ENCODE data around the gene ACAD8. TPM values are rescaled to one million over a fixed set of nuclear protein-coding genes. Genes with fewer than 3 reads are reported as not detected.
A peak's percentile ranks its signal among the peaks of the same experiment; 100 is the strongest.

ACAD8 gene
- total and polyA plus RNA-seq, 2 of the 4 experiments (the other 2 are of a cell fraction): 11.1 to 21.2 TPM

DNA sequence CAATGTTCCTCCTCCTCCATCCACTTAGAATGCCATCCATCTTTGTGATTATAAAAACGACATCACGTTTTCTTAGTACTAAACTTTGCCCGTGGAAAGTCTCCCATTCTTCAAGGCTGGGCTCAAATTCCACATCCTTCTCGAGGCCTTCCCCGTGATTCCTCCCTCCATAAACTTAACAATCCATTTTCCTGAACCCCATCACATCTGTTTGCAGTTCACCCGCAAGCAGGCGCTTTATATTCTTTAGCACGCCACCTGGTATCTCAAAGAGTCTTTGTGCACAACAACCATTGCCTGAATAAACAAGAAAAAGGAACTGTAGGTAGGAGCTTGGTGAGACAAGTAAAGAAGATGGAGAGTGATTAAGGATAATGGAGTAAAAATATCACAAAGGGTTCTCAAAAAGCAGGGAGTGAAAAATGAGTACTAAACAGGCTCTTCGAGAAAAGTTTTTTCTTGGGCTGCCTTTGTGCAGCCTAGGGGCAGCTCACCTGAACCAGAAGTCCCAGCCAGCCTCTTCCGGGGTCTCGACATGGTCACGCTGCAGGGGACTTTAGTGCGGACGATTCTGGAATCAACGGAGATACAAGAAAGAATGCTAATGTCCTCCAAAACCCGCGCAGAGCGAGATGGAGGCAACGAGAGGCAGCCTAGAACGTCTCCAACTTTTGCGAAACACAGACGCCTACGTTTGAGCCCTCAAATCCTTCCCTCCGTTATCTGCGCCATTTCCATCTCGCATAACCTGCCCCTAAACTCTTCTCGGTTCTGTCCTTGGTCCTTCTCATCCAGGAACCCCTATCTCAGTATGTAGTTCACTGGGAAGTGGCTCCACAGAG, 801 bp upstream of the ACAD8 start:
- peak; percentile 57 for DNase-seq
- TF ChIP-seq CHD1 (IDR thresholded peaks at IDR 0.05; ENCODE audit: low read depth, low read length): no peak
- no peak for TF ChIP-seq SMC3 (IDR thresholded peaks at IDR 0.05; ENCODE audit: low read depth, low read length)
- TF ChIP-seq, protein P1, sequence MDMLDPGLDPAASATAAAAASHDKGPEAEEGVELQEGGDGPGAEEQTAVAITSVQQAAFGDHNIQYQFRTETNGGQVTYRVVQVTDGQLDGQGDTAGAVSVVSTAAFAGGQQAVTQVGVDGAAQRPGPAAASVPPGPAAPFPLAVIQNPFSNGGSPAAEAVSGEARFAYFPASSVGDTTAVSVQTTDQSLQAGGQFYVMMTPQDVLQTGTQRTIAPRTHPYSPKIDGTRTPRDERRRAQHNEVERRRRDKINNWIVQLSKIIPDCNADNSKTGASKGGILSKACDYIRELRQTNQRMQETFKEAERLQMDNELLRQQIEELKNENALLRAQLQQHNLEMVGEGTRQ (IDR thresholded peaks at IDR 0.05; ENCODE audit: low read depth, low read length): no peak
- peak; percentile 76 for TF ChIP-seq CEBPB (IDR thresholded peaks at IDR 0.05; ENCODE audit: low read depth, low read length)
- no peak for TF ChIP-seq MXI1 (IDR thresholded peaks at IDR 0.05; ENCODE audit: borderline replicate concordance, low read depth, low read length)
- TF ChIP-seq, protein P2, sequence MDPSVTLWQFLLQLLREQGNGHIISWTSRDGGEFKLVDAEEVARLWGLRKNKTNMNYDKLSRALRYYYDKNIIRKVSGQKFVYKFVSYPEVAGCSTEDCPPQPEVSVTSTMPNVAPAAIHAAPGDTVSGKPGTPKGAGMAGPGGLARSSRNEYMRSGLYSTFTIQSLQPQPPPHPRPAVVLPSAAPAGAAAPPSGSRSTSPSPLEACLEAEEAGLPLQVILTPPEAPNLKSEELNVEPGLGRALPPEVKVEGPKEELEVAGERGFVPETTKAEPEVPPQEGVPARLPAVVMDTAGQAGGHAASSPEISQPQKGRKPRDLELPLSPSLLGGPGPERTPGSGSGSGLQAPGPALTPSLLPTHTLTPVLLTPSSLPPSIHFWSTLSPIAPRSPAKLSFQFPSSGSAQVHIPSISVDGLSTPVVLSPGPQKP (IDR thresholded peaks at IDR 0.05; ENCODE audit: borderline replicate concordance, low read depth, low read length): no peak
- no TSS peak for BruUV-seq (replicated peaks)
- peak overlapping the region; percentile 54 for H3K4me2 ChIP-seq (ENCODE audit: low read depth, low read length)
- peak overlapping the region; percentile 44 for H4K5ac ChIP-seq (ENCODE audit: low read depth, low read length)
- peak overlapping the region; percentile 2; the same call in 1 of the 2 replicates for H4K91ac ChIP-seq (ENCODE audit: insufficient read depth, low read depth, low read length)
- no peaks in the 10 kb centered on the region for H3K9me3 ChIP-seq (ENCODE audit: control insufficient read depth, insufficient read depth, low read length)
- peak overlapping the region; percentile 96 for H2AFZ ChIP-seq (replicated peaks; ENCODE audit: low read length, poor library complexity)
- intact Hi-C loops (cut with micrococcal nuclease): loop anchor here (1.0 to 10.0 kb wide), 3 partner anchors 28 to 208 kb away; partner anchors contain the start of gene VPS26B
- in situ Hi-C loops (cut with MboI; ENCODE audit: low sequenced_read_pairs): loop anchor here (10.0 kb wide), 1 partner anchor 208 kb away; no protein-coding TSS in a partner anchor
- ChIA-PET POLR2A (ENCODE audit: unreplicated experiment) (no interaction called here), CTCF (interaction anchor here (0.6 to 1.2 kb wide), 2 partner anchors 9 to 48 kb away, joined by 4 to 7 read pairs; no protein-coding TSS in a partner anchor)
- H4K8ac ChIP-seq (ENCODE audit: low read depth in 2 of 2, low read length in 2 of 2): peak overlapping the region; percentile 54 to 76; a peak in 3 of 4 replicates
- peak overlapping the region; percentile 20 for H2AK9ac ChIP-seq (replicated peaks; ENCODE audit: low read depth, low read length, poor library complexity)
- peak overlapping the region; percentile 23; the same call in 1 of the 2 replicates for H3K18ac ChIP-seq (ENCODE audit: low read depth, low read length)
- ATAC-seq (ENCODE audit: low read depth): peak; percentile 44
- H3K14ac ChIP-seq (replicated peaks; ENCODE audit: low read depth, low read length): peak overlapping the region; percentile 57
- peak overlapping the region; percentile 44 for H3K4ac ChIP-seq (ENCODE audit: low read depth, low read length)
- peaks cover 20% of the 10 kb centered on the region for H3K36me3 ChIP-seq (ENCODE audit: control insufficient read depth, insufficient read depth, low read length)
- 4% methylated on average over 13 of the region's 27 CpGs; no CpG with 5 or more reads in 1 of the 2 experiments for WGBS, 2 experiments (ENCODE audit: extremely low coverage in 2 of 2, insufficient read length in 1 of 2)
- no peak overlapping the region for H2BK20ac ChIP-seq (ENCODE audit: low read depth, low read length)
- no peaks in the 10 kb centered on the region; the same call in 1 of the 2 replicates for H3K9me1 ChIP-seq (ENCODE audit: insufficient read depth, low read length)
- H3K27ac ChIP-seq (ENCODE audit: insufficient read depth, low read length): peak overlapping the region; percentile 41
- H3K27me3 ChIP-seq (ENCODE audit: control insufficient read depth, insufficient read depth, low read length): no peaks in the 10 kb centered on the region
- H3K4me3 ChIP-seq (ENCODE audit: insufficient read depth, low read depth, low read length): peak overlapping the region; percentile 61
- H4K20me1 ChIP-seq (ENCODE audit: insufficient read depth, low read length): no peaks in the 10 kb centered on the region
- peaks cover 11 to 28% of the 10 kb centered on the region in 2 experiments for H3K79me1 ChIP-seq (ENCODE audit: low read depth in 1 of 2, low read length in 2 of 2)
- peak overlapping the region; percentile 63 for H2BK5ac ChIP-seq (ENCODE audit: low read depth, low read length, poor library complexity, severe bottlenecking)
- dilution Hi-C loops (cut with HindIII; ENCODE audit: low sequenced_read_pairs, unreplicated experiment): no loop called here
- H3K56ac ChIP-seq (ENCODE audit: extremely low read depth, insufficient read depth, low read length): peak overlapping the region; percentile 70; the same call in 1 of the 2 replicates
- peak overlapping the region; percentile 86 for H3K23ac ChIP-seq (ENCODE audit: low read depth, low read length)
- peak overlapping the region; percentile 66 for H3K9ac ChIP-seq (ENCODE audit: low read depth, low read length)
- H3K4me1 ChIP-seq (ENCODE audit: control insufficient read depth, insufficient read depth, low read length): no peaks in the 10 kb centered on the region; the same call in 1 of the 2 replicates
- no peak overlapping the region for H2AK5ac ChIP-seq (ENCODE audit: low read depth, low read length)
- H2BK15ac ChIP-seq (ENCODE audit: low read depth, low read length): no peak overlapping the region
- H2BK120ac ChIP-seq (ENCODE audit: low read depth, low read length): no peak overlapping the region

All from IMR-90 (cell line).